MCF 10A (cell line): ENCODE data around the gene IFNA14. TPM values are rescaled to one million over a fixed set of nuclear protein-coding genes. Genes with fewer than 3 reads are reported as not detected.
A peak's percentile ranks its signal among the peaks of the same experiment; 100 is the strongest.
"Not testable (repeated sequence)": the region's sequence is repeated elsewhere in the genome, so short reads cannot be mapped to it uniquely, and the experiment has no call there.

Source experiments
- BruUV-seq: library from RNA; stranded (reverse); fragments of 400-500 nt; replicated peaks from 2 replicates; lab custom pipeline; 2021; lab: Mats Ljungman, UMichigan
- CTCF ChIA-PET: fragments of 300-600 bp; sonication (Branson Sonifier 250); formaldehyde crosslinking; extraction: SDS; loops from one replicate; lab custom pipeline; 2021; ENCODE audit warnings: antibody characterized with exemption, inconsistent platforms; lab: Yijun Ruan, JAX
- POLR2A ChIA-PET: fragments of 300-600, 350-650 bp; sonication (Branson Sonifier 250); formaldehyde crosslinking; extraction: SDS; loops from one replicate; lab custom pipeline; 2020; ENCODE audit warnings: antibody characterized with exemption, inconsistent platforms; lab: Yijun Ruan, JAX
- DNase-seq: peaks from one replicate; pipeline ENCODE4 v3.0.0-alpha.2; 2018; ENCODE audit not compliant: unreplicated experiment
- H3K27ac Mint-ChIP-seq: one replicate; pipeline ENCODE4 v1.8.0; 2022; ENCODE audit warnings: mild to moderate bottlenecking, low read depth, mixed read lengths; ENCODE audit not compliant: unreplicated experiment
- H3K27me3 Mint-ChIP-seq: one replicate; pipeline ENCODE4 v1.8.0; 2022; ENCODE audit warnings: mixed read lengths; ENCODE audit not compliant: insufficient read depth, unreplicated experiment
- H3K36me3 Mint-ChIP-seq: one replicate; pipeline ENCODE4 v1.8.0; 2022; ENCODE audit warnings: mild to moderate bottlenecking, moderate library complexity, mixed read lengths; ENCODE audit not compliant: insufficient read depth, unreplicated experiment
- H3K4me1 Mint-ChIP-seq: one replicate; pipeline ENCODE4 v1.8.0; 2022; ENCODE audit warnings: mixed read lengths; ENCODE audit not compliant: insufficient read depth, unreplicated experiment
- H3K4me3 Mint-ChIP-seq: one replicate; pipeline ENCODE4 v1.8.0; 2022; ENCODE audit warnings: mild to moderate bottlenecking, moderate library complexity, mixed read lengths; ENCODE audit not compliant: unreplicated experiment
- H3K9me3 Mint-ChIP-seq: one replicate; pipeline ENCODE4 v1.8.0; 2022; ENCODE audit warnings: mixed read lengths; ENCODE audit not compliant: unreplicated experiment
- CTCF ChIP-seq: fragments of 200-600 bp; IDR thresholded peaks from one replicate; pipeline ENCODE4 v1.8.0; 2022; ENCODE audit warnings: antibody characterized with exemption, mild to moderate bottlenecking; ENCODE audit not compliant: unreplicated experiment
- intact Hi-C: fragments of 100-400 bp; cut with micrococcal nuclease; formaldehyde crosslinking; loops from 2 replicates; pipeline ENCODE4 v1.14.1; 2022
- total RNA-seq: library from RNA; stranded (reverse); gene quantifications from 2 replicates; pipeline ENCODE4 v1.2.3, GENCODE V29; 2022

The IFNA14 gene
- total RNA-seq, 1 experiment from 2014 or later, result not detected

GRCh38 chr9:21205204-21205603, 34.6 kb downstream of the IFNA14 start:
- BruUV-seq, result no TSS peak
- intact Hi-C loops, result no loop called here
- ChIA-PET CTCF (no interaction called here), POLR2A (no interaction called here)
- no peaks in the 10 kb centered on the region for H3K4me1 Mint-ChIP-seq
- peaks cover 39% of the 10 kb centered on the region for H3K27me3 Mint-ChIP-seq
- no peaks in the 10 kb centered on the region for H3K36me3 Mint-ChIP-seq
- no peak for DNase-seq
- no peak overlapping the region for H3K4me3 Mint-ChIP-seq
- no peak overlapping the region for H3K27ac Mint-ChIP-seq
- no peaks in the 10 kb centered on the region for H3K9me3 Mint-ChIP-seq
- TF ChIP-seq CTCF, result no peak

GRCh38 chr9:21202105-21202504, 37.7 kb downstream of the IFNA14 start, which contains the start of gene IFNA7:
Gene IFNA7, minus strand, starts transcription at chr9:21202205. Its CDS starts 40 bp downstream, at chr9:21202165.
- intact Hi-C loops, H3K4me1 Mint-ChIP-seq, CTCF ChIA-PET, H3K27ac Mint-ChIP-seq, DNase-seq, BruUV-seq, POLR2A ChIA-PET, H3K9me3 Mint-ChIP-seq, H3K36me3 Mint-ChIP-seq, H3K4me3 Mint-ChIP-seq: not testable (repeated sequence)
- H3K27me3 Mint-ChIP-seq, result peaks cover 43% of the 10 kb centered on the region

- peak; percentile 18 for DNase-seq
- peak; percentile 40 for TF ChIP-seq CTCF
- CTCF ChIA-PET, result interaction anchor here (0.6 to 1.3 kb wide), 9 partner anchors 12 to 1941 kb away, joined by 3 to 6 read pairs (median 3); no protein-coding TSS in a partner anchor
- BruUV-seq, H3K27me3 Mint-ChIP-seq, POLR2A ChIA-PET, H3K36me3 Mint-ChIP-seq, H3K27ac Mint-ChIP-seq, intact Hi-C loops, H3K4me3 Mint-ChIP-seq, H3K4me1 Mint-ChIP-seq, H3K9me3 Mint-ChIP-seq: not testable (repeated sequence)
These were observed 44.7 kb downstream of the IFNA14 start for GRCh38 chr9:21194867-21195776.

Other genes with a start within 250 kb of the IFNA14 start
- not detected in 2 replicates for gene HACD4, start 208.4 kb downstream of the IFNA14 start, total RNA-seq
- gene IFNB1, start 162.1 kb downstream of the IFNA14 start, total RNA-seq, result not detected in 2 replicates
- gene IFNW1, start 98.2 kb downstream of the IFNA14 start, total RNA-seq, result not detected in 2 replicates
- not detected in 2 replicates for gene IFNA21, start 73.3 kb downstream of the IFNA14 start, total RNA-seq
- gene IFNA4, start 52.4 kb downstream of the IFNA14 start, total RNA-seq, result not detected in 2 replicates
- not detected in 2 replicates for gene IFNA7, start 37.8 kb downstream of the IFNA14 start, total RNA-seq
- not detected in 2 replicates for gene IFNA10, start 32.9 kb downstream of the IFNA14 start, total RNA-seq
- gene IFNA16, start 22.7 kb downstream of the IFNA14 start, total RNA-seq, result not detected in 2 replicates
- gene IFNA17, start 11.8 kb downstream of the IFNA14 start, total RNA-seq, result not detected in 2 replicates
- gene IFNA5, start 65.3 kb upstream of the IFNA14 start, total RNA-seq, result not detected in 2 replicates
- 9.8 and 11.6 TPM in 2 replicates for gene KLHL9, start 95.4 kb upstream of the IFNA14 start, total RNA-seq
- not detected in 2 replicates for gene IFNA6, start 110.9 kb upstream of the IFNA14 start, total RNA-seq
- not detected in 2 replicates for gene IFNA13, start 128.1 kb upstream of the IFNA14 start, total RNA-seq
- not detected in 2 replicates for gene IFNA2, start 145.4 kb upstream of the IFNA14 start, total RNA-seq
- not detected in 2 replicates for gene IFNA8, start 169.1 kb upstream of the IFNA14 start, total RNA-seq
- gene IFNA1, start 200.4 kb upstream of the IFNA14 start, total RNA-seq, result not detected in 2 replicates
- 2.1 and 2.4 TPM in 2 replicates for gene IFNE, start 242.3 kb upstream of the IFNA14 start, total RNA-seq